HL-60 (cell line): ENCODE data around the gene MYRIP.

Source experiments
- CTCF ChIP-seq: IDR thresholded peaks from one replicate; pipeline ENCODE4 v1.5.1; 2011; ENCODE audit warnings: low read length, control low read depth, inconsistent platforms; ENCODE audit not compliant: insufficient read depth
- POLR2AphosphoS5 ChIP-seq: IDR thresholded peaks from 2 replicates; pipeline ENCODE4 v1.6.1; 2012; ENCODE audit warnings: low read depth
- SPI1 ChIP-seq: IDR thresholded peaks from 2 replicates; pipeline ENCODE4 v1.6.1; 2012; ENCODE audit warnings: low read depth, mild to moderate bottlenecking, borderline replicate concordance
- TF ChIP-seq, protein P1 (sequence below): IDR thresholded peaks from 2 replicates; pipeline ENCODE4 v1.6.1; 2012; ENCODE audit warnings: low read depth; ENCODE audit not compliant: insufficient replicate concordance

- TF ChIP-seq CTCF (no peak), POLR2AphosphoS5 (no peak), SPI1 (no peak)
- TF ChIP-seq, protein P1, sequence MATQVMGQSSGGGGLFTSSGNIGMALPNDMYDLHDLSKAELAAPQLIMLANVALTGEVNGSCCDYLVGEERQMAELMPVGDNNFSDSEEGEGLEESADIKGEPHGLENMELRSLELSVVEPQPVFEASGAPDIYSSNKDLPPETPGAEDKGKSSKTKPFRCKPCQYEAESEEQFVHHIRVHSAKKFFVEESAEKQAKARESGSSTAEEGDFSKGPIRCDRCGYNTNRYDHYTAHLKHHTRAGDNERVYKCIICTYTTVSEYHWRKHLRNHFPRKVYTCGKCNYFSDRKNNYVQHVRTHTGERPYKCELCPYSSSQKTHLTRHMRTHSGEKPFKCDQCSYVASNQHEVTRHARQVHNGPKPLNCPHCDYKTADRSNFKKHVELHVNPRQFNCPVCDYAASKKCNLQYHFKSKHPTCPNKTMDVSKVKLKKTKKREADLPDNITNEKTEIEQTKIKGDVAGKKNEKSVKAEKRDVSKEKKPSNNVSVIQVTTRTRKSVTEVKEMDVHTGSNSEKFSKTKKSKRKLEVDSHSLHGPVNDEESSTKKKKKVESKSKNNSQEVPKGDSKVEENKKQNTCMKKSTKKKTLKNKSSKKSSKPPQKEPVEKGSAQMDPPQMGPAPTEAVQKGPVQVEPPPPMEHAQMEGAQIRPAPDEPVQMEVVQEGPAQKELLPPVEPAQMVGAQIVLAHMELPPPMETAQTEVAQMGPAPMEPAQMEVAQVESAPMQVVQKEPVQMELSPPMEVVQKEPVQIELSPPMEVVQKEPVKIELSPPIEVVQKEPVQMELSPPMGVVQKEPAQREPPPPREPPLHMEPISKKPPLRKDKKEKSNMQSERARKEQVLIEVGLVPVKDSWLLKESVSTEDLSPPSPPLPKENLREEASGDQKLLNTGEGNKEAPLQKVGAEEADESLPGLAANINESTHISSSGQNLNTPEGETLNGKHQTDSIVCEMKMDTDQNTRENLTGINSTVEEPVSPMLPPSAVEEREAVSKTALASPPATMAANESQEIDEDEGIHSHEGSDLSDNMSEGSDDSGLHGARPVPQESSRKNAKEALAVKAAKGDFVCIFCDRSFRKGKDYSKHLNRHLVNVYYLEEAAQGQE: no peak
Measured at GRCh38 chr3:39810647-39811161, 1.3 kb downstream of the MYRIP start.
